DND-41 (cell line): ENCODE data around the gene METTL17.

Experiments used
- ATAC-seq: fragments of 200-7000 bp; cut with Tn5 transposase; 3 replicates; pipeline ENCODE4 v1.9.1; 2021; ENCODE audit warnings: low read depth; ENCODE audit not compliant: insufficient read depth
- DNase-seq: peaks from one replicate; pipeline ENCODE4 v3.0.0-alpha.2; 2020
- H2AFZ ChIP-seq: 2 replicates; pipeline ENCODE4 v1.6.0; 2012; ENCODE audit warnings: low read depth, low read length
- H3K27ac ChIP-seq: 2 replicates; pipeline ENCODE4 v1.5.1; 2012; ENCODE audit warnings: low read length, inconsistent platforms
- H3K27me3 ChIP-seq: fragments of 200-600 bp; sonication (generic); 2 replicates; pipeline ENCODE4 v1.6.0; 2012; ENCODE audit warnings: low read length, mild to moderate bottlenecking, inconsistent platforms; ENCODE audit not compliant: insufficient read depth, poor library complexity
- H3K36me3 ChIP-seq: 2 replicates; pipeline ENCODE4 v1.5.1; 2012; ENCODE audit warnings: low read length, inconsistent platforms; ENCODE audit not compliant: insufficient read depth
- H3K4me1 ChIP-seq: 2 replicates; pipeline ENCODE4 v1.5.1; 2012; ENCODE audit warnings: mild to moderate bottlenecking, low read length; ENCODE audit not compliant: insufficient read depth
- H3K4me2 ChIP-seq: 2 replicates; pipeline ENCODE4 v1.6.0; 2012; ENCODE audit warnings: mild to moderate bottlenecking, moderate library complexity, low read length, inconsistent platforms; ENCODE audit not compliant: insufficient read depth
- H3K4me3 ChIP-seq, 2 experiments: fragments of 200-600 bp in 1 of 2; shearing (Covaris generic) in 1 of 2; 2 replicates each; pipeline ENCODE4 v1.5.1; 2012 to 2016; ENCODE audit warnings: inconsistent platforms in 2 of 2, low read length in 2 of 2, mild to moderate bottlenecking in 2 of 2, low read depth in 1 of 2, moderate library complexity in 1 of 2
- H3K79me2 ChIP-seq: 2 replicates; pipeline ENCODE4 v1.6.0; 2012; ENCODE audit warnings: low read length, inconsistent platforms; ENCODE audit not compliant: insufficient read depth
- H3K9ac ChIP-seq: 2 replicates; pipeline ENCODE4 v1.6.0; 2012; ENCODE audit warnings: low read depth, mild to moderate bottlenecking, inconsistent platforms, low read length, moderate library complexity
- H3K9me3 ChIP-seq: 2 replicates; pipeline ENCODE4 v1.5.1; 2012; ENCODE audit warnings: low read length, moderate library complexity, mild to moderate bottlenecking, inconsistent platforms; ENCODE audit not compliant: insufficient read depth, severe bottlenecking
- H4K20me1 ChIP-seq: 2 replicates; pipeline ENCODE4 v1.6.0; 2012; ENCODE audit warnings: low read length; ENCODE audit not compliant: insufficient read depth
- CTCF ChIP-seq: IDR thresholded peaks from 2 replicates; pipeline ENCODE4 v1.5.1; 2012; ENCODE audit warnings: borderline replicate concordance, low read length, moderate library complexity, mild to moderate bottlenecking; ENCODE audit not compliant: poor library complexity, severe bottlenecking; ENCODE audit errors: extremely low read depth
- EZH2 ChIP-seq: IDR thresholded peaks from 3 replicates; pipeline ENCODE4 v1.6.1; 2012; ENCODE audit warnings: borderline replicate concordance, low read depth, mild to moderate bottlenecking, moderate library complexity, low read length, inconsistent platforms; ENCODE audit not compliant: severe bottlenecking

The METTL17 gene

GRCh38 chr14:21015312-21015711 is 25.5 kb downstream of the METTL17 start:
- H3K27ac ChIP-seq = no peak overlapping the region
- no peaks in the 10 kb centered on the region for H3K4me1 ChIP-seq
- no peak for ATAC-seq
- no peak overlapping the region for H3K4me3 ChIP-seq
- H3K4me2 ChIP-seq = no peak overlapping the region
- TF ChIP-seq EZH2 = no peak
- TF ChIP-seq CTCF = no peak
- no peaks in the 10 kb centered on the region for H3K36me3 ChIP-seq
- no peaks in the 10 kb centered on the region for H3K9me3 ChIP-seq
- no peak for DNase-seq
- H2AFZ ChIP-seq = no peak overlapping the region
- H3K27me3 ChIP-seq = peaks cover 7% of the 10 kb centered on the region
- H4K20me1 ChIP-seq = no peaks in the 10 kb centered on the region
- no peaks in the 10 kb centered on the region for H3K79me2 ChIP-seq
- no peak overlapping the region for H3K9ac ChIP-seq

GRCh38 chr14:21016413-21017190 is 26.8 kb downstream of the METTL17 start:
- H3K4me2 ChIP-seq = no peak overlapping the region
- TF ChIP-seq EZH2 = no peak
- no peak for TF ChIP-seq CTCF

GRCh38 chr14:21017528-21018245 is 27.9 kb downstream of the METTL17 start:
- no peaks in the 10 kb centered on the region for H3K36me3 ChIP-seq
- H3K27me3 ChIP-seq = no peaks in the 10 kb centered on the region
- no peaks in the 10 kb centered on the region for H3K9me3 ChIP-seq
- H3K27ac ChIP-seq = no peak overlapping the region
- H2AFZ ChIP-seq = no peak overlapping the region
- no peak overlapping the region for H3K9ac ChIP-seq
- H3K79me2 ChIP-seq = no peaks in the 10 kb centered on the region
- no peak for DNase-seq
- no peak overlapping the region for H3K4me3 ChIP-seq
- H4K20me1 ChIP-seq = no peaks in the 10 kb centered on the region
- no peak for ATAC-seq
- H3K4me1 ChIP-seq = no peaks in the 10 kb centered on the region
- TF ChIP-seq CTCF (no peak), EZH2 (no peak)
- no peak overlapping the region for H3K4me2 ChIP-seq

More at GRCh38 chr14:21016413-21017190, 26.8 kb downstream of the METTL17 start:
- Histone ChIP-seq H3K4me1 (no peaks in the 10 kb centered on the region), H3K27ac (no peak overlapping the region), H3K9ac (no peak overlapping the region), H3K79me2 (no peaks in the 10 kb centered on the region), H4K20me1 (no peaks in the 10 kb centered on the region), H3K9me3 (no peaks in the 10 kb centered on the region), H3K36me3 (no peaks in the 10 kb centered on the region), H2AFZ (no peak overlapping the region), H3K4me3 (no peak overlapping the region), H3K27me3 (no peaks in the 10 kb centered on the region)
- DNase-seq (no peak), ATAC-seq (no peak)
